PC-9 (cell line): ENCODE results near the gene IMMP2L.

ENCODE experiments used
- CTCF ChIP-seq: fragments of 200-600 bp; sonication (generic); conservative IDR thresholded peaks from 2 replicates; pipeline ENCODE4 v1.6.1; 2017; ENCODE audit warnings: mixed run types, antibody characterized with exemption, mild to moderate bottlenecking, moderate library complexity
- EZH2 ChIP-seq: fragments of 200-600 bp; sonication (generic); IDR thresholded peaks from 2 replicates; pipeline ENCODE4 v1.8.0; 2017; ENCODE audit warnings: antibody characterized with exemption, low read depth

- no peak for TF ChIP-seq CTCF
- TF ChIP-seq EZH2: no peak
These were observed 653.2 kb downstream of the IMMP2L start for GRCh38 chr7:110909117-110909516.
